ENCODE measurements around the gene NCOA5. TPM values are rescaled to one million over a fixed set of nuclear protein-coding genes. Genes with fewer than 3 reads are reported as not detected.
A peak's percentile ranks its signal among the peaks of the same experiment; 100 is the strongest.

Gene NCOA5
- total and polyA plus RNA-seq, 9 of the 15 experiments (the other 6 are each of a cell fraction or from before 2014, with no cell fraction given), result 3.9 to 22.8 (median 13.8) TPM

- TF ChIP-seq ETV5 (CRISPR knock-in tag; IDR thresholded peaks at IDR 0.05; ENCODE audit: low read depth) (no peak), RBFOX2 (IDR thresholded peaks at IDR 0.05; ENCODE audit: low read depth, low read length) (peak; percentile 37; the same call in 1 of the 2 replicates), TARDBP (IDR thresholded peaks at IDR 0.05) (peak; percentile 71), SRSF1 (IDR thresholded peaks at IDR 0.05; ENCODE audit: low read depth, low read length) (no peak), CSDE1 (IDR thresholded peaks at IDR 0.05) (no peak), SMAD4 (CRISPR knock-in tag; conservative IDR thresholded peaks at IDR 0.05) (peak; percentile 53), RB1 (IDR thresholded peaks at IDR 0.05; ENCODE audit: low read depth) (peak; percentile 71), STAG1 (CRISPR knock-in tag; IDR thresholded peaks at IDR 0.05; ENCODE audit: borderline replicate concordance) (peak; percentile 33; the same call in 1 of the 2 replicates), ZNF197 (CRISPR knock-in tag; IDR thresholded peaks at IDR 0.05; ENCODE audit: low read depth) (no peak), KLF16 (IDR thresholded peaks at IDR 0.05) (0 out of 2 replicates have a peak, but pooled peaks have one; percentile 34), ARID3B (CRISPR knock-in tag; IDR thresholded peaks at IDR 0.05; ENCODE audit: borderline replicate concordance) (no peak), ZNF280A (IDR thresholded peaks at IDR 0.05; ENCODE audit: low read depth, partially characterized antibody) (no peak), PREB (CRISPR knock-in tag; IDR thresholded peaks at IDR 0.05) (no peak), BMI1 (IDR thresholded peaks at IDR 0.05; ENCODE audit: low read length) (no peak), ZKSCAN3 (CRISPR knock-in tag; IDR thresholded peaks at IDR 0.05) (no peak), RBM25 (IDR thresholded peaks at IDR 0.05; ENCODE audit: low read depth, low read length, severe bottlenecking) (no peak), RBM17 (IDR thresholded peaks at IDR 0.05; ENCODE audit: borderline replicate concordance, low read depth, low read length) (no peak), THAP12 (CRISPR knock-in tag; IDR thresholded peaks at IDR 0.05) (no peak), ELK1 (CRISPR knock-in tag; IDR thresholded peaks at IDR 0.05) (no peak)
Measured at GRCh38 chr20:46013829-46014516, 75.8 kb downstream of the NCOA5 start (continued).
